ENCODE measurements around the gene MACROD2.

Gene MACROD2

DNA sequence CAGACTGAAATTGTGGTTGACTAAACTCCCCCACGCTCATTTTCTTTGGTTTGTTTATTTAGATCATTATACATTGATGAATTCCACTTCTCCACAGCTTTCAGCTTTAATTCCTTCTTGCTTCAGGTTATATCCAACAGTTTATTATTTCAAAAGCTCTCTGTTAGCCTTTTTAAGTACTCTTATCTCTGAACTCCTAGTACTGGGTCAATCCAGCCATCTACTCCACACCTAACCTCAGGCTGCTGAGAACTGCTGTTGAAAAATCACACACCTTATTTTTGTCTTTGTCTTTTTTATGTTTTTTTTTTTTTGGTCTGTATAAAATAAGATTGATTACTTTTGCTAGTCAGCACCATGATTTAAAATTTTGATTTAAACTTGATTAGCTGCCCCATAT is 309.2 kb downstream of the MACROD2 start:
- TF ChIP-seq SIN3A (IDR thresholded peaks at IDR 0.05; ENCODE audit: borderline replicate concordance, insufficient read depth, low read length) (no peak), FOXP2 (optimal IDR thresholded peaks at IDR 0.05; ENCODE audit: borderline replicate concordance, extremely low read depth, extremely low read length, insufficient read depth) (no peak)

DNA sequence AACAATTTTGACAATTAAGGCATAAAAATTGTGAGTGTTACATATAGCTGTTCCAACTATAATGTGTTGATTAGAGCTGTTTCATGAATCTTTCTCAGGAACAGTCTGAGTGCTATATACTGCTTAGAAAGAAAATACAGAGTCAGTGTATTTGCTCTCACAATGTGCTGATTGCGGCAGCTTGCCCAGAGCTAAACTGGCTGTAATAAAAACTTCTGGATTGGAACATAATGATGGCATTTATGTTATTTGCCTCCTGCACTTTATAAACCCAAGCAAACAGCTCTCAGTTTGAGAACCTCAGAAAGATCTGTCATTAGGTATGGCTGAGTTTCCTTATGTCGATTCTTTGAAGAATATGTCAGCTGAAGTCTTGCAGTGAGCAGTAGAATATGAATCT is 312.6 kb downstream of the MACROD2 start:
- TF ChIP-seq FOXP2 (optimal IDR thresholded peaks at IDR 0.05; ENCODE audit: borderline replicate concordance, extremely low read depth, extremely low read length, insufficient read depth) = no peak

DNA sequence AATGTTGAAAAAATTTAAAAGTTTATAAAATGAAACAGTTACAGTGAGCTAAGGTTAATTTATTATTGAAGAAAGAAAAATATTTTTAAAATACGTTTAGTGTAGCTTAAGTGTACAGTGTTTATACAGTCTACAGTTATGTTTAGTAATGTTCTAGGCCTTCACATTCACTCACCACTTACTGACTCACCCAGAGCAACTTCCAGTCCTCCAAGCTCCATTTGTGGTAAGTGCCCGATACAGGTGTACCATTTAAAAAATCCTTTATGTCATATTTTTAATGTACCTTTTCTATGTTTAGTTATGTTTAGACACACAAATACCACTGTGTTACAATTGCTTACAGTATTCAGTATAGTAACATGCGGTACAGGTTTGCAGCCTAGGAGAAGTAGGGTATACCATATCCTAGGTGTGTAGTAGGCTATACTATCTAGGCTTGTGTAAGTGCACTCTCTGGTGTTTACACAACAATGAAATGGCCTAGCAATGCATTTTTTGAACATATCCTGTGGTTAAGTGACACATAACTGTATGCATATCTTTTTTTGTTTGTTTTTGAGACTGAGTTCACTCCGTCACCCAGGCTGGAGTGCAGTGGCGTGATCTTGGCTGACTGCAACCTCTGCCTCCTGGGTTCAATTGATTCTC is 315.8 kb downstream of the MACROD2 start:
- TF ChIP-seq SIN3A (IDR thresholded peaks at IDR 0.05; ENCODE audit: borderline replicate concordance, insufficient read depth, low read length) (no peak), TAF1 (IDR thresholded peaks at IDR 0.05; ENCODE audit: borderline replicate concordance, insufficient read depth, low read length) (no peak), FOXP2 (optimal IDR thresholded peaks at IDR 0.05; ENCODE audit: borderline replicate concordance, extremely low read depth, extremely low read length, insufficient read depth) (no peak), POLR2AphosphoS5 (IDR thresholded peaks at IDR 0.05; ENCODE audit: low read depth, low read length) (no peak)
- TF ChIP-seq, protein P1, sequence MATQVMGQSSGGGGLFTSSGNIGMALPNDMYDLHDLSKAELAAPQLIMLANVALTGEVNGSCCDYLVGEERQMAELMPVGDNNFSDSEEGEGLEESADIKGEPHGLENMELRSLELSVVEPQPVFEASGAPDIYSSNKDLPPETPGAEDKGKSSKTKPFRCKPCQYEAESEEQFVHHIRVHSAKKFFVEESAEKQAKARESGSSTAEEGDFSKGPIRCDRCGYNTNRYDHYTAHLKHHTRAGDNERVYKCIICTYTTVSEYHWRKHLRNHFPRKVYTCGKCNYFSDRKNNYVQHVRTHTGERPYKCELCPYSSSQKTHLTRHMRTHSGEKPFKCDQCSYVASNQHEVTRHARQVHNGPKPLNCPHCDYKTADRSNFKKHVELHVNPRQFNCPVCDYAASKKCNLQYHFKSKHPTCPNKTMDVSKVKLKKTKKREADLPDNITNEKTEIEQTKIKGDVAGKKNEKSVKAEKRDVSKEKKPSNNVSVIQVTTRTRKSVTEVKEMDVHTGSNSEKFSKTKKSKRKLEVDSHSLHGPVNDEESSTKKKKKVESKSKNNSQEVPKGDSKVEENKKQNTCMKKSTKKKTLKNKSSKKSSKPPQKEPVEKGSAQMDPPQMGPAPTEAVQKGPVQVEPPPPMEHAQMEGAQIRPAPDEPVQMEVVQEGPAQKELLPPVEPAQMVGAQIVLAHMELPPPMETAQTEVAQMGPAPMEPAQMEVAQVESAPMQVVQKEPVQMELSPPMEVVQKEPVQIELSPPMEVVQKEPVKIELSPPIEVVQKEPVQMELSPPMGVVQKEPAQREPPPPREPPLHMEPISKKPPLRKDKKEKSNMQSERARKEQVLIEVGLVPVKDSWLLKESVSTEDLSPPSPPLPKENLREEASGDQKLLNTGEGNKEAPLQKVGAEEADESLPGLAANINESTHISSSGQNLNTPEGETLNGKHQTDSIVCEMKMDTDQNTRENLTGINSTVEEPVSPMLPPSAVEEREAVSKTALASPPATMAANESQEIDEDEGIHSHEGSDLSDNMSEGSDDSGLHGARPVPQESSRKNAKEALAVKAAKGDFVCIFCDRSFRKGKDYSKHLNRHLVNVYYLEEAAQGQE (IDR thresholded peaks at IDR 0.05; ENCODE audit: insufficient read depth in 1 of 2, low read depth in 2 of 2, low read length in 2 of 2) = no peak

DNA sequence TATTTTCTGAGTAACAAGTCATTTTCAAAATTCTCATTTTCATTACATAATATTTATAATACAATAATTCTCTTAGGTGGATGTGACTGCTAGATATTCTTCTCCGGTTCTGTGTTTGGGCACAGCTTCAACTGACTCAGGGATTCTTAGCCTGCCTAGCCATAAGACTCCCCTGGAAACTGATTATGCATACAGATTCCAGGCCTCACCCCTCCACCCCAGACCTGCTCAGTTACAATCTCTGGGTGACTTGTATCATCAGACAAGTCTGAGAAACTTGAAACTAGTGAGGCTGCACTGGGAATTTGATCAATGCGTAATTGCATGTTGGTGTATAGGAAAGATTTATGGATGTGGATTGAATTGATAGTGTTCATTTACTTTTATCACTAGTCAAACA is 316.7 kb downstream of the MACROD2 start:
- TF ChIP-seq FOXP2 (optimal IDR thresholded peaks at IDR 0.05; ENCODE audit: borderline replicate concordance, extremely low read depth, extremely low read length, insufficient read depth) (no peak), POLR2AphosphoS5 (IDR thresholded peaks at IDR 0.05; ENCODE audit: low read depth, low read length) (no peak), TAF1 (IDR thresholded peaks at IDR 0.05; ENCODE audit: borderline replicate concordance, insufficient read depth, low read length) (no peak), SIN3A (IDR thresholded peaks at IDR 0.05; ENCODE audit: borderline replicate concordance, insufficient read depth, low read length) (no peak)
- TF ChIP-seq, protein P1 (IDR thresholded peaks at IDR 0.05; ENCODE audit: insufficient read depth in 1 of 2, low read depth in 2 of 2, low read length in 2 of 2) = no peak

DNA sequence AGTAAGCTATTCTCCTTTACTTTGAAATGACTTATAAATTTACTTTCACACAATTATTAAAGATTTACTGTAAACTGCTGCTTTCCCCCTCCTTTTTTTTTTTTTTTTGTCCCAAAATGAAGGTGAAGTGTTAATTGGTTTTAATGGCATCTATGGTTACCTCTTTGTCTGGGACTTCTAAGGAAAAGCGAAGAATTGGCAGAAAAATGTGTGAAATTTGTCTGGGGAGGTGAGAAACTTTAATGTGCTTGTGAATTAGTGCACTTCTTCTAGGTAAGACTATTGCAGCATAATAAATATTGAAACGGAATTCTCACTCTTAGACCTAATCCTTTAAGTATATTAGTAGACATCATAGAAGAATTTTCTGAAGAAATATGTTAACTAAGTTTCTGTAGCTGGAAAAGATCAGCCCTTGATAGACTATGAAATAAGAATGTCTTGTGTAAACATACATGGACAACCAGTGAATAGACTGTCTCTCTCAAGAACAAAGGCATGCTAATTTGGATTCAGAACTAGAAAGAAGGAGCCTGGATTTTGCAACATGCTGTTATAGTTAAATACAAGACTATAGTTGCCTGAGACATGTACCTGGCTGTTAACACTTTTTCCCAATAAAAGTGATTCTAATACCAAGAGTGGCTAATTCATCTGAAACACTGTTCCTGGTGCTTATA is 318.2 kb downstream of the MACROD2 start:
- TF ChIP-seq SIN3A (IDR thresholded peaks at IDR 0.05; ENCODE audit: borderline replicate concordance, insufficient read depth, low read length) (no peak), POLR2AphosphoS5 (IDR thresholded peaks at IDR 0.05; ENCODE audit: low read depth, low read length) (no peak), TAF1 (IDR thresholded peaks at IDR 0.05; ENCODE audit: borderline replicate concordance, insufficient read depth, low read length) (no peak)

DNA sequence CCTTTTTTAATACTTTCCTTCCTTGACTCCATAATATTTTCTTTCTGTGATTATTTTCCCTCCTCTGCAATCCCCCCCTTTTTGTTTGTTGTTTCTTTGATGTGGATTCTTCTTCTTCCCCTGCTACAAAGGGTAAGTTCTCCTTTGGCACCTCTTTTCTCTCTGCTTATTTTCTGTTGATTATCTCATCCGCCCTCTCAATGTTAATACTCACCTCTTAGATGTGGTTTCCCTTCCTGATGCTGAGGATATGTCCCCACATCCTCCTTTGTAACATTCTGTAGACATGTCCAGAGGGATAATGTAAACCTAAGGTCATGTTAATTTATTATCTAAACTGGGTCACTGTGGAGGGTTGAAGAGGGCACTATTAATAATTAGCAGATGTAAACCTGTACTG is 324.4 kb downstream of the MACROD2 start:
- TF ChIP-seq SIN3A (IDR thresholded peaks at IDR 0.05; ENCODE audit: borderline replicate concordance, insufficient read depth, low read length) (no peak), FOXP2 (optimal IDR thresholded peaks at IDR 0.05; ENCODE audit: borderline replicate concordance, extremely low read depth, extremely low read length, insufficient read depth) (no peak), TAF1 (IDR thresholded peaks at IDR 0.05; ENCODE audit: borderline replicate concordance, insufficient read depth, low read length) (no peak), POLR2AphosphoS5 (IDR thresholded peaks at IDR 0.05; ENCODE audit: low read depth, low read length) (no peak)
- TF ChIP-seq, protein P1 (IDR thresholded peaks at IDR 0.05; ENCODE audit: insufficient read depth in 1 of 2, low read depth in 2 of 2, low read length in 2 of 2) = no peak
